ENCODE data around the gene RERE. TPM values are rescaled to one million over a fixed set of nuclear protein-coding genes. Genes with fewer than 3 reads are reported as not detected.
A peak's percentile ranks its signal among the peaks of the same experiment; 100 is the strongest.

The RERE gene
- total RNA-seq, 1 experiment from 2014 or later: 14.9 TPM

- no peak for DNase-seq (ENCODE audit: low read depth)
Observed at GRCh38 chr1:8477166-8477982, 340.1 kb downstream of the RERE start.

- DNase-seq (ENCODE audit: low read depth): no peak
Observed at GRCh38 chr1:8476006-8476405, 341.4 kb downstream of the RERE start.

- DNase-seq (ENCODE audit: low read depth): no peak
Observed at GRCh38 chr1:8474369-8474768, 343.1 kb downstream of the RERE start.

GRCh38 chr1:8473891-8474300 is 343.5 kb downstream of the RERE start:
- DNase-seq (ENCODE audit: low read depth): no peak

GRCh38 chr1:8473121-8473875 is 344.1 kb downstream of the RERE start:
- no peak for DNase-seq (ENCODE audit: low read depth)

- DNase-seq (ENCODE audit: low read depth): no peak
Observed at GRCh38 chr1:8472668-8473067, 344.8 kb downstream of the RERE start.

GRCh38 chr1:8471451-8471850 is 346.0 kb downstream of the RERE start:
- no peak for DNase-seq (ENCODE audit: low read depth)

GRCh38 chr1:8468751-8469150 is 348.7 kb downstream of the RERE start:
- no peak for DNase-seq (ENCODE audit: low read depth)

- DNase-seq (ENCODE audit: low read depth): no peak
Observed at GRCh38 chr1:8467308-8467707, 350.1 kb downstream of the RERE start.

- DNase-seq (ENCODE audit: low read depth): no peak
Observed at GRCh38 chr1:8465692-8466091, 351.7 kb downstream of the RERE start.

- DNase-seq (ENCODE audit: low read depth): no peak
Observed at GRCh38 chr1:8465013-8465412, 352.4 kb downstream of the RERE start.

- DNase-seq (ENCODE audit: low read depth): no peak
Observed at GRCh38 chr1:8464377-8464776, 353.1 kb downstream of the RERE start.

- peak; percentile 62 for DNase-seq (ENCODE audit: low read depth)
Observed at GRCh38 chr1:8463144-8463927, 354.1 kb downstream of the RERE start.

GRCh38 chr1:8462371-8462892 is 355.0 kb downstream of the RERE start:
- no peak for DNase-seq (ENCODE audit: low read depth)

GRCh38 chr1:8461351-8462110 is 355.9 kb downstream of the RERE start:
- no peak for DNase-seq (ENCODE audit: low read depth)

- DNase-seq (ENCODE audit: low read depth): no peak
Observed at GRCh38 chr1:8460784-8461183, 356.7 kb downstream of the RERE start.

- no peak for DNase-seq (ENCODE audit: low read depth)
Observed at GRCh38 chr1:8460132-8460544, 357.3 kb downstream of the RERE start.

GRCh38 chr1:8458607-8459006 is 358.8 kb downstream of the RERE start:
- no peak for DNase-seq (ENCODE audit: low read depth)

GRCh38 chr1:8457760-8458381 is 359.6 kb downstream of the RERE start:
- no peak for DNase-seq (ENCODE audit: low read depth)

GRCh38 chr1:8456991-8457390 is 360.4 kb downstream of the RERE start:
- no peak for DNase-seq (ENCODE audit: low read depth)
